NCI-H446 treated with DMSO at 0.1 percent for 48 hours (cell line): ENCODE measurements around the gene PLCG2.
"Not testable (repeated sequence)": the region's sequence is repeated elsewhere in the genome, so short reads cannot be mapped to it uniquely, and the experiment has no call there.

ENCODE experiments used
- DNase-seq: peaks from one replicate; lab custom pipeline; 2025; lab: John Stamatoyannopoulos, UW

Gene PLCG2

GRCh38 chr16:81778861-81779535, at the start of gene PLCG2:
Gene PLCG2, plus strand, starts transcription at chr16:81779291. Its CDS starts 6,699 bp downstream, at chr16:81785990.
- no peak for DNase-seq

- no peak for DNase-seq
These were observed 49.6 kb upstream of the PLCG2 start for GRCh38 chr16:81729451-81729850.

- DNase-seq = peak; percentile 14
These were observed 48.7 kb upstream of the PLCG2 start for GRCh38 chr16:81730090-81731051.

GRCh38 chr16:81731649-81732048, 47.4 kb upstream of the PLCG2 start:
- DNase-seq = no peak

DNA sequence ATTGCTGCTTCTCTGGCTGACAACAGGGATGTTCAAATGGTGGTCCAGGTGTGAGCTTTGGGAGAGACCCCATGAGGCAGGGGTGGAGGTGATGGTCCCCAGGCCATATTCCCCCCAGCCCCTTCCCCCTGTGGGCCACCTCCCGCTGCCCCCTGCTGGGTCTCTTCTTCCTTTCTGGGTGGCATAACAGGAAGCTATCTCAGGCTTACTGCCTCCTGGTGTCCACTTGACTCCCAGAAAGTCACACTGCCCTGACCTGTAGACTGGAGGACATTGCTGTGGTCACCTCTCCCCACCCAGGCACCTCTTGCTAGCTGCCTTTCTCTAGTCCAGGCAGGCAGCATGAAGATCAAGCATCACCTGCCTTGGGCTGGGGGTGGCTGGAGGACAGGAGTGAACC, 46.4 kb upstream of the PLCG2 start:
- DNase-seq = no peak

GRCh38 chr16:81733295-81733694, 45.8 kb upstream of the PLCG2 start:
- DNase-seq = no peak

GRCh38 chr16:81734632-81735434, 44.3 kb upstream of the PLCG2 start:
- DNase-seq = no peak

- DNase-seq = no peak
These were observed 41.1 kb upstream of the PLCG2 start for GRCh38 chr16:81737885-81738536.

GRCh38 chr16:81738783-81739496, 40.2 kb upstream of the PLCG2 start:
- DNase-seq = no peak

GRCh38 chr16:81739503-81739902, 39.6 kb upstream of the PLCG2 start:
- no peak for DNase-seq

DNA sequence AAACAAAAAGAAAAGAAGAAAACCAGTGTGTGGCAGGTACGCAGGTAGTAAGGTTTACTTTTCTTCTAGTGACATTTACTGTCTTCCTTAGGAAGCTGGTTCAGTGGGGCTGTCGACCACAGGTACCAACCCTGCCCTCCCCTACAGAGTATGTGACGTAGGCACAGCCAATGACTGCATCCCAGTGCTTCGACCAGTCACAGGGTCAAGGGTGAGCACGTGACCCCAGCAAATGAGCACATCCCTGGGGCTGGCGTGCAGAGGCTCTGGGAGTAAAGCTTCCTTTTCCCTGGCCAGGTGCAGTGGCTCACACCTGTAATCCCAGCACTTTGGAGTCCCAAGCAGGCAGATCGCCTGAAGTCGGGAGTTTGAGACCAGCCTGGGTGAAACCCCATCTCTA, 38.9 kb upstream of the PLCG2 start:
- DNase-seq = no peak

DNA sequence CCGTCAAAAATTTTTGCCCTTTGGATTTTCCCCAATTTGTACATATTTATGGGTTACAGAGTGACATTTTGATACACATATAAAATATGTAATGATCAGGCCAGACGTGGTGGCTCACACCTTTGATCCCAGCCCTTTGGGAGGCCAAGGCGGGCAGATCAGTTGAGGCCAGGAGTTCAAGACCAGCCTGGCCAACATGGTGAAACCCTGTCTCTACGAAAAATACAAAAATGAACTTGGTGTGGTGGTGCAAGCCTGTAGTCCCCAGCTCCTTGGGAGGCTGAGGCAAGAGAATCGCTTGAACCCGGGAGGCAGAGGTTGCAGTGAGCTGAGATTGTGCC, 37.7 kb upstream of the PLCG2 start:
- not testable (repeated sequence) for DNase-seq

DNA sequence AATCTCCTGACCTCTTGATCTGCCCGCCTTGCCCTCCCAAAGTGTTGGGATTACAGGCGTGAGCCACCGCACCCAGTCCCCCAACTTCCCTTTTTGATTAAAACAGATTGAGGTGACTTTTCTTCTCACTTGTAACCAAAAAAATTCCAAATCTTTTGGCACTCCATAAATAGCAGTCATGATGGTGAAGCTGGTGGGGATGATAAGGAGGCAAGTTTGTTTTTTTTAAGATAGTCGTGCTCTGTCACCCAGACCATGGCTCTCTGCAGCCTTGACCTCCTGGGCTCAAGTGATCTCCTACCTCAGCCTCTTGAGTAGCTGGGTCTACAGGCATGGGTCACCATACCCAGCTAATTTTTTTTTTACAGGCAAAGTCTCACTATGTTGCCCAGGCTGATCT, 34.7 kb upstream of the PLCG2 start:
- DNase-seq = no peak

GRCh38 chr16:81744911-81745310, 34.2 kb upstream of the PLCG2 start:
- no peak for DNase-seq

DNA sequence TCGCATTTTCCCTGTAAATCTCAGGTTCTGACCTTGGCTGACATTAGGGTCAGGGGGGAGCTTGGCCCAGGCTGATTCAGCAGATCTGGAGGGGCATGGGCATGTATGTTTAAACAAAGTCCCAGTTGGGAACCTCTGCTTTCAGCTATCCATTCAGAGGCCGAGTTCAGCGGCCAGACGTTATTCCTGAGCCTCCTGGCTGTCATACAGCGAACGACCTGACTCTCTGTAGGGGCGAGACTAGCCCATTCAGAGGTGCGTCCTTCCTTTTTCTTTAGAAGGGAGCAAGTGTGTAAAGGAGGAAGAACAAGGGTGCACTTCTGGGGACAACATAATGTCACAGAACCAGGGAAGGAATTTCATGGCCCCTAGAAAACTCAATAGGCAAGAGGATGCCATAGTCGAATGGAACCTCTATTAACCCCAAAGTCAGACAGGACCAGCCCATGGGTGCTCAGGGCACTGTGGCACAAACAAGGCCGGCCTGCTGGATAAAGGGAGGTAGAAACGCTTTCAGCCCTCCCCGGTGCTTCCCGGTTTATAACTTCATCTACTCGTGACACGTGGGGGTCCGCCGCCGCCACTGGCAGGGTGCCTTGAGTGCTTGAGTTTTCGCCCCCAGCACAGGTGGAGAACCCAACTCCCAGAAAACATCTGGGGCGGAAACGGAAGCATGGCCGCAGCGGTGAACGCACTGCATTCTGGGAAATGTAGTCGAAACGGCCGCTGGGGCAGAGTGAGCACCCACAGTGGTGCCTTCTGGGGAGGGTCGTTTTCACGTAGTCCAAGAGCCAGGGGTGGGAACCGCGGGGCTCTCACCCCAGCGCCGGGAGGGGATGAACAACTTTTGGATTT, 33.2 kb upstream of the PLCG2 start:
- DNase-seq = no peak

- no peak for DNase-seq
These were observed 32.5 kb upstream of the PLCG2 start for GRCh38 chr16:81746566-81746965.

GRCh38 chr16:81748476-81749198, 30.5 kb upstream of the PLCG2 start:
- DNase-seq = no peak

- DNase-seq = no peak
These were observed 26.7 kb upstream of the PLCG2 start for GRCh38 chr16:81752225-81752875.

- DNase-seq = no peak
These were observed 26.2 kb upstream of the PLCG2 start for GRCh38 chr16:81752876-81753227.
